HG03039 (cell line): ENCODE measurements around the gene CFDP1.
"Not testable (repeated sequence)": the region's sequence is repeated elsewhere in the genome, so short reads cannot be mapped to it uniquely, and the experiment has no call there.

Experiments used
- ATAC-seq: cut with Tn5 transposase; IDR thresholded peaks from one replicate; pipeline ENCODE4 v1.9.1; 2021; ENCODE audit warnings: mild to moderate bottlenecking, moderate library complexity; ENCODE audit not compliant: unreplicated experiment

The CFDP1 gene

GRCh38 chr16:75459691-75460090 is 26.4 kb upstream of the CFDP1 start:
- no peak for ATAC-seq

- ATAC-seq: no peak
Measured at GRCh38 chr16:75458439-75458838, 25.1 kb upstream of the CFDP1 start.

- no peak for ATAC-seq
Measured at GRCh38 chr16:75458029-75458428, 24.7 kb upstream of the CFDP1 start.

- ATAC-seq: no peak
Measured at GRCh38 chr16:75457485-75458021, 24.2 kb upstream of the CFDP1 start.

GRCh38 chr16:75456971-75457370 is 23.7 kb upstream of the CFDP1 start:
- no peak for ATAC-seq

DNA sequence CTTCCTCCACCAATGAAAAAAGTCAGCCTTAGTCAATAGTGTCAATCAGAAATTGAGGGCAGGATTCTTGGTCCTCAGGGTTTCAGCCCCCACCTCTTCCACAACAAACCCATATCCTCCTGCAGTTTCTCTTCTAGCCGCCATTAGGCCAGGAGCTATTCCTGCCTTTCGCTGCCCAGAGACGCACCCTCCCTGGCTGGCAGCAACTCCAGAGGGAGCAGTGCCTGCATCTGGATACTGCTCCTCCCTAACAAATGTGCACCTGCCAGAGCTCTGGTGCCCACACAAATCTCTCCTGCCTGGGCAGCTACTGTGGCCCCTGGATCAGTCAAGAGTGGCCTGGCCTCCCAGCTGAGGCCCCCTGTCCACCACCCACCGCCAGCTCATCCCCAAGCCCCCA is 23.2 kb upstream of the CFDP1 start:
- ATAC-seq: not testable (repeated sequence)

DNA sequence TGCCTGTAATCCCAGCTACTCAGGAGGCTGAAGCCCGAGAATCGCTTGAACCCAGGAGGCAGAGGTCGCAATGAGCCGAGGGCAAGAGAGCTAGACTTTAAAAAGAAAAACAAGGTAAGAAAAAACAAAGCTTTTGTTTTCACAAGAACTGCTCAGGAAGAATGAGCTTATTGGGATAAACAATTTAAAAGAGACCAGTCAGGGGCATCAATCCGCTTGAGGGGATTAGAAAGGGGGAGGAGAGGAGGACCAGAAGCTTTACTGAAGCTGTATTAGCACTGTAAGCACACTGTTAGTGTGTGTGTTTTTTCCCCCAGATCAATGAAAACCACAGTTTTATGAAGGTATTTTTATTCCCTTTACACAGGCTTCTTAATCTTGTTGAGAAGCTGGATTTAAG is 22.4 kb upstream of the CFDP1 start:
- ATAC-seq: no peak

DNA sequence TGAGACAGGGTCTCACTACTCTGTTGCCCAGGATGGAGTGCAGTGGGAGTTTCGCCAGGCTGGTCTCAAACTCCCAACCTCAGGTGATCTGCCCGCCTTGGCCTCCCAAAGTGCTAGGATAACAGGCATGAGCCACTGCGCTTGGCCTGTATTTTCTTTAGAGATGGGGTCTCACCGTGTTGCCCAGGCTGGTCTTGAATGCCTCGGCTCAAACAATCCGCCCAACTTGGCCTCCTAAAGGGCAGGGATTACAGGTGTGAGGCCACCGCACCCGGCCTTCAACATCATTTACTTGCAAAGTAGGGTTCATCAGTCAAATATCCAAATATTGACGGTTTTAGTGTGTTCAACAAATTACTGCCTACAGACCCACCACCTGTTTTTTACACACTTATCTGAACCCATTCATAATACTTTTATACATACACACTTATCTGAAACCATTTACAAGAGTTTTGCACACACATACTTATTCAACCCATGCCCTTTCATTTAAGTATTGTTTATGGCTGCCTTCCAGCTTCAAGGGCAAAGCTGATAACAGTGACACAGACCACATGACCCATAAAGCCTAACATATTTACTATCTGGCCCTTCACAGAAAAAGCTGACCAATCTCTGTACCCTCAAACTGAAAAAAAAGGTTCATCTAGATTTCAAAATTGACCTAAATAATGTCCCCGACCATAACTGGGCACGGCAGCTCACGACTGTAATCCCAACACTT is 19.3 kb upstream of the CFDP1 start:
- ATAC-seq: no peak

DNA sequence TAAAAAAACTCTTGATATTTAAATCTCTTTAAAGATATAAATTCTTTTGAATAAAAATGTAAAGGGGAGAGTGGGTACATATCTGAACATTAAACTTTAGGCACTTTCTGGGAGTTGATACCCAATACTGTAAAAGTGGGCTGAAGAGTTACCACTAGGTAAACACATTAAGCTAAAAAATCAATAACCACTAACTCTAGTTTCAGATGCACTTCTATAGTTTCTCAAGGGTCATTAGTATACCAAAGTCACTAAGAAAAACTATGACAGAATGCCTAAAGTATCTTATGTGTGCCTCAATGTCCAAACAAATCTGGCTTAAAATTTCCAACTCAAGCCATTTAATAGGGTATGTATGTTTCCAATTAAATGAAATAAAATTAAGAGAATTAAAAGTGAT is 13.1 kb upstream of the CFDP1 start:
- ATAC-seq: no peak

GRCh38 chr16:75445298-75445697 is 12.0 kb upstream of the CFDP1 start:
- no peak for ATAC-seq

- no peak for ATAC-seq
Measured at GRCh38 chr16:75443298-75443697, 10.0 kb upstream of the CFDP1 start.

DNA sequence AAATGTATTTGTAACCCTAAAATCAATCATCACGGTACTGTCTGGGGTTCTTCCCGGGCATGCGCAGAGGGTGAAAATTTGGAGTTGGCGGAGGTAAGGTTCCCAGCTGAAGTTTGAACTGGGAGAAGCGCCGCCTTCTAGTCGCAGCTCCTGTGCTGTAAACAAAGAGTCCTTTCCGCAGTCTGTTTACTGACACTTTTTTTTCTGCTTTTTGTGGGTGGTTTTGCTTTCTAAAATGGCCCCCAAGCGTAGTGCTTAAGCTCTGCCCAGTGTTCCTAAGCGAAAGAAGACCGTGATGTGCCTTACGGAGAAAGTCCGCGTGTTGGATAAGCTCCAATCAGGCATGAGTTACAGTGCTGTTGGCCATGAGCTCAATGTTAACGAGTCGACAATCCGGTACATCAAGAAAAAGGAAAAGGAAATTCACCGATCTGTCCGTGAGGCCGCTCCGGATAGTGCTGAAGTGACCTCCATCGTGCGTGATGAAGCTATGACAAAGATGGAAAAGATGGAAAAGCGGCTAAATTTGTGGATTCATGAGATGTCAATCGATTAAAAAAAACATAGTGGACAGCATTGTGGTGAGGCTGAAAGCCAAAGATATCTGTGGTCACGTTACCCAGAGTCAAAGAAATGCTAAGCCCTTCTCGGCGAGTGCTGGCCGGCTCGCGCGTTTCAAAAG is 570 bp upstream of the CFDP1 start:
- peak; percentile 68 for ATAC-seq

DNA sequence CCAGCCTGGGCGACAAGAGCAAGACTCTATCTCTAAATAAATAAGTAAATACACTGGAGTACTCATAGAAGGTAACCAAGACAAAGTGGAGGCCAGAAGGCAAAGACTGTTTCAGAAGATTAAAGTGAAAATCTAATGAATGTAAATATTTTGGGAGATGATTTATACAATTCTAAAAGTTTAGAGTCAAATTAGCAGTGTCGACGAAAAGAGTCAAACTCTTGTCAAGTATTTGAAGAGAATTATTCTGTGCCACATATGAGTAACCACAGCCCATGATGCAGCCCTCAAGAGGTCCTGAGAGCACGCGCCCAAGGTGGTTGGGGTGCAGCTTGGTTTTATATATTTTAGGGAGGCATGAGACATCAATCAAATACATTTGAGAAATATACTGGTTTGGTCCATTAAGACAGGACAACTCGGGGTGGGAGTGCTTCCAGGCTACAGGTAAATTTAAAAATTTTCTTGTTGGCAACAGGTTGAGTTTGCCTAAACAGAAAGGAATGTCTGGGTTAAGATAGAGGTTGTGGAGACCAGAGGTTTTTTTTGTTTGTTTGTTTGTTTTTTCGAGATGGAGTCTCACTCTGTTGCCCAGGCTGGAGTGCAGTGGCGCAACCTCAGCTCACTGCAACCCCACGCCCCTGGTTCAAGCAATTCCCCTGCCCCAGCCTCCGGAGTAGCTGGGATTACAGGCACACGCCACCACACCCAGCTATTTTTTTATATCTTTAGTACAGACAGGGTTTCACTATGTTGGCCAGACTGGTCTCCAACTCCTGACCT is 3.5 kb downstream of the CFDP1 start:
- no peak for ATAC-seq

GRCh38 chr16:75426524-75426923 is 6.8 kb downstream of the CFDP1 start:
- not testable (repeated sequence) for ATAC-seq

DNA sequence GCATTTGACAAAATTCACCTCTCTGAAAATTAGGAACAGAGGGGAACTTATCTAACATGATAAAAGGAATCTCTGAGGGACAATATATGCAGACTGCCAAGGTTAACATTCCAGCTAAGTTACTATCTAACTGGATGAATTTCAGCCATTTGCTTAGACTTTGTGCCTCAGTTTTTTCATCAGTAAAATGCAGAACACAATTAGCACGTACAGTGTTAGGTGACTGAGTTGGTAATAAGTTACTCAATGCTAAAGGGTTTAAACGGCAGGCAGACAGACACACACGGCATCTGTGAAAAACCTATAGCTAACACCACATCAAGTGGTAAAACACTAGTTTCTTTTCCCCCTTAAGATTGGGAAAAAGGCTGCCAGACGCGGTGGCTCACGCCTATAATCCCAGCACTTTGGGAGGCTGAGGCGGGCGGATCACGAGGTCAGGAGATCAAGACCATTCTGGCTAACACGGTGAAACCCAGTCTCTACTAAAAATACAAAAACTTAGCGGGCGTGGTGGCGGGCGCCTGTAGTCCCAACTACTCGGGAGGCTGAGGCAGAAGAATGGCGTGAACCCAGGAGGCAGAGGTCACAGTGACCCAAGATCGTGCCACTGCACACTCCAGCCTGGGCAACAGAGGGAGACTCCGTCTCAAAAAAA is 9.1 kb downstream of the CFDP1 start:
- ATAC-seq: not testable (repeated sequence)

- no peak for ATAC-seq
Measured at GRCh38 chr16:75423723-75424104, 9.6 kb downstream of the CFDP1 start.

DNA sequence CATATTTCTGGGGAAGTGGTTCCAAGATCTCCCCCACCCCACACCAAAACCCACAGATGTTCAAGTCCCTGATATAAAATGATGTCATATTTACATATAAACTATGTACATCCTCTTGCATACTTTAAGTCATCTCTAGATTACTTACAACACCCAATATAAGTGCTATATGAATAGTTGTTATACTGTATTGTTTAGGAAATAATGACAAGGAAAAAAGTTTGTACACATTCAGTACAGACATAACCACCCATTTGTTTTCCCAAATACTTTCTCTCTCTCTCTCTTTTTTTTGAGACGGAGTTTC is 11.5 kb downstream of the CFDP1 start:
- ATAC-seq: no peak

DNA sequence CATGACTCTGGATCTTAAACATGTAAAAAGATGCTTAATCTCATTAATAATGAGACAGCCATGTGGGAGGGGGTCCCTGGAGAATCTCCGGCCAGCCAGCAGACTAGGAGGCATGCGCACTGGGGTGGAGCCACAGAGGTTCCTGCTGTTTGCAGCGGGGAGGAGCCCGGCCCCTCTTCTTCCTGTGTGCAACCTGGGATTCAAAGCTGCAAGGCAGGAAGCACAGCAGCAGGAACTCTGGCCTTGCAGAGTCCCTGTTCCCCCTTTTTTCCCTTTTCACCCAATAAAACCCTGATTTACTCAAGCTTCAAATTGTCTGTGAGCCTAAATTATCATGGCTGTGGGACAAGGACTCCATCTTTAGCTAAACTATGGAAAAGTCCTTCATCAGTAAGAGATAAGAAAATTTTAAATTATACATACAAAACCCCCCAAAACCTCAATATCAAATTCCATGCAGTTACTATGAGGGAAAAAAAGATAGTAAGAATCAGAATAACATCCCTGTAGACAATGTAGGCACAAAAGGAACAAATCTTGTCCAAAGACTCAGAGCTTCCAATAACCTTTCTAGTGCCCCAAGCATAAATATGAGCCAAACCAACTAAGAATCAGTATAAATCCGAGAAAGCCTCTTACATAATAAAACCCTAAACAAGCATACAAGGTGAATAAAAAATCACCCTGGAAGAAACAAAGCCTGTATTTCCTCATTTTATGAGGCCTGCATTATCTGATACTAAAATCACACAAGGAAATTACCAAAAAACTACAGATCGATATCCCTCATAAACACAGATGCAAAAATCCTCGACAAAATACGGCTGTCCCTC is 12.1 kb downstream of the CFDP1 start:
- peak; percentile 76 for ATAC-seq

- ATAC-seq: no peak
Measured at GRCh38 chr16:75416904-75417565, 16.3 kb downstream of the CFDP1 start.
